ENCODE results near the gene METTL9. TPM values are rescaled to one million over a fixed set of nuclear protein-coding genes. Genes with fewer than 3 reads are reported as not detected.

METTL9 gene
- 126 and 148 TPM in 2 replicates for total RNA-seq

GRCh38 chr16:21599122-21600030, at the start of gene METTL9:
METTL9 (plus strand) TSS chr16:21599577; CDS start chr16:21599734, 157 bp downstream.

GRCh38 chr16:21652453-21652852, 53.1 kb downstream of the METTL9 start, which contains the start of gene IGSF6:
IGSF6 (minus strand) TSS chr16:21652608; CDS start chr16:21652598, 10 bp downstream.

GRCh38 chr16:21663889-21664647, 64.7 kb downstream of the METTL9 start, which contains the start of gene OTOA:
OTOA (plus strand) TSS chr16:21663968; CDS start chr16:21678515, 14,547 bp downstream.

Other genes starting within 250 kb of the METTL9 start
- gene IGSF6, start 53.0 kb downstream of the METTL9 start, total RNA-seq, result not detected in 2 replicates
- gene OTOA, start 64.4 kb downstream of the METTL9 start, total RNA-seq, result under 0.01 TPM in 1 of 2 replicates, not detected in the other

Measured in smooth muscle cell of bladder (primary cell).